ENCODE measurements around the gene PRKAR1A. TPM values are rescaled to one million over a fixed set of nuclear protein-coding genes. Genes with fewer than 3 reads are reported as not detected.
"Not testable (repeated sequence)": the region's sequence is repeated elsewhere in the genome, so short reads cannot be mapped to it uniquely, and the experiment has no call there.

PRKAR1A gene
- polyA plus RNA-seq, 1 experiment = 282 TPM

DNA sequence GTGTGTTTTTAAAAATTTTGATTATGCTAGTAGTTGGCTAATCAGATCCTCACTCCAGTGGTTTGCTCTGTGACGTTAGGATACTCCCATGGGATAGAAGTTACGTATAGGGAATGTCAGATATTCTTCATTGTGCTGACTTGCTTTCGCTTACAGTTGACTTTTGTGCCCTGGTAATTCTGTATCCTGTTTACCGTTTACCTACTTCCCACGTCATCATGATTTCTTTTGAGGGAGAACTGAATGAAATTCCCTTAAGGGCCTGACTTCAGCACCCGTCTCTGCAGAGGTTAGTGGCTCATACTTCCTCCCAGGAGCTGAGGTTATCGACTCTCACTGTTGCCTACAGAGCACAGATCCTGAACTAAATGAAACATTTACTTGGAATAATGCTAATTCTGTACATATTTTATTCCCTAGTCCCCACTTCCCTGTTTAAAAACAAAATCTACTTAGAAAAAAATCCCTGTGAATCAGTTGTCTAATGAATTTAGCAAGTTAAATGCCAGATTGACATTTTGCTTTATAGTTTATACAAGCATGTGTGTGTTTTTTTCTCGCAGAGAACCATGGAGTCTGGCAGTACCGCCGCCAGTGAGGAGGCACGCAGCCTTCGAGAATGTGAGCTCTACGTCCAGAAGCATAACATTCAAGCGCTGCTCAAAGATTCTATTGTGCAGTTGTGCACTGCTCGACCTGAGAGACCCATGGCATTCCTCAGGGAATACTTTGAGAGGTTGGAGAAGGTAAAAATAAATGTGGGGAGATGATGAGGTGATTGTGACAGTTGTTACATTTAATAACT, 2.8 kb downstream of the PRKAR1A start:
- no peak for DNase-seq (ENCODE audit: low read depth, low spot score)
- no peak for TF ChIP-seq CTCF (IDR thresholded peaks at IDR 0.05; ENCODE audit: low read depth, low read length)
- Histone ChIP-seq H3K27me3 (ENCODE audit: control insufficient read depth, insufficient read depth, low read length) (no peaks in the 10 kb centered on the region), H3K27ac (ENCODE audit: low read depth, low read length) (no peak overlapping the region), H3K4me3 (ENCODE audit: low read depth, low read length) (peak overlapping the region; percentile 97), H3K9me3 (ENCODE audit: control insufficient read depth, insufficient read depth, low read length) (0 out of 2 replicates have a peak, but pooled peaks cover 5% of the 10 kb centered on the region)
- ChIA-PET CTCF (interaction anchor here (1.2 kb wide), 1 partner anchor 51 kb away, joined by 3 read pairs; no protein-coding TSS in a partner anchor), POLR2A (no interaction called here)

DNA sequence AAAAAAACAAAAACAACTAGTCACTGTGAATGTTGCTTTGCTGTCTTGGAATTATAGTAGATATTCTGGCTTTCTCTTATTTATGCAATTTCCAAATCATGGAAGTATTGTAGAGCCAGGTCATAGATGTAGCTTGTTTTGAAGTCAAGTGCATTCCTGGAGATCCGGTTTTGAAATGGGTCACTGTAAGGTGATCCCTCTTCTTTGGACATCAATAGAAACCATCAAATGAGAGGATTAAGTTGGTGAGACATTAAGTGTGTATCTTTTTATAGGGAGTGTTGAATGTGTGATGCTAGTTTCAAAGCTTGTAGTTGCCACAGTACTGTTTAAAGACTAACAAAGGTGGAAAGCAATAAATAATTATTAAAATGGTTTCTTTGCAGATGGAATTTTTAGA, 4.5 kb downstream of the PRKAR1A start:
- ChIA-PET CTCF (interaction anchor here (0.8 to 1.2 kb wide), 2 partner anchors 17 to 53 kb away, joined by 3 read pairs; no protein-coding TSS in a partner anchor), POLR2A (no interaction called here)
- no peak overlapping the region for H3K27ac ChIP-seq (ENCODE audit: low read depth, low read length)
- TF ChIP-seq CTCF (IDR thresholded peaks at IDR 0.05; ENCODE audit: low read depth, low read length) = no peak
- no peak for DNase-seq (ENCODE audit: low read depth, low spot score)
- 0 out of 2 replicates have a peak, but pooled peaks cover 5% of the 10 kb centered on the region for H3K9me3 ChIP-seq (ENCODE audit: control insufficient read depth, insufficient read depth, low read length)
- H3K4me3 ChIP-seq (ENCODE audit: low read depth, low read length) = no peak overlapping the region
- no peaks in the 10 kb centered on the region for H3K27me3 ChIP-seq (ENCODE audit: control insufficient read depth, insufficient read depth, low read length)

DNA sequence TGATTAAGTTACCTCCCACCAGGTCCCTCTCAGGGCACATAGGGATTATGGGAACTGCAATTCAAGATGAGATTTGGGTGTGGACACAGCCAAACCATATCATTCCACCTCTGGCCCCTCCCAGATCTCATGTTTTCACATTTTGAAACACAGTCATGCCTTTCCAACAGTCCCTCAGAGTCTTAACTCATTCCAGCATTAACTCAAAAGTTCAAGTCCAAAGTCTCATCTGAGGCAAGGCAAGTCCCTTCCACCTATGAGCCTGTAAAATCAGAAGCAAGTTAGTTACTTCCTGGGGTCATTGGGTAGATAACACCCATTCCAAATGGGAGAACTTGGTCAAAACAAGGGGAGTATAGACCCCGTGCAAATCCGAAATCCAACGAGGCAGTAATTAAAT, 5.4 kb downstream of the PRKAR1A start:
- H3K4me3 ChIP-seq (ENCODE audit: low read depth, low read length); POLR2A ChIA-PET; CTCF ChIA-PET; DNase-seq (ENCODE audit: low read depth, low spot score); H3K27ac ChIP-seq (ENCODE audit: low read depth, low read length); H3K9me3 ChIP-seq (ENCODE audit: control insufficient read depth, insufficient read depth, low read length); H3K27me3 ChIP-seq (ENCODE audit: control insufficient read depth, insufficient read depth, low read length): not testable (repeated sequence)

- 0 out of 2 replicates have a peak, but pooled peaks cover 5% of the 10 kb centered on the region for H3K9me3 ChIP-seq (ENCODE audit: control insufficient read depth, insufficient read depth, low read length)
- no peak for DNase-seq (ENCODE audit: low read depth, low spot score)
- CTCF ChIA-PET = no interaction called here
- no peak overlapping the region for H3K4me3 ChIP-seq (ENCODE audit: low read depth, low read length)
- TF ChIP-seq CTCF (IDR thresholded peaks at IDR 0.05; ENCODE audit: low read depth, low read length) = no peak
- POLR2A ChIA-PET = no interaction called here
- no peaks in the 10 kb centered on the region for H3K27me3 ChIP-seq (ENCODE audit: control insufficient read depth, insufficient read depth, low read length)
- no peak overlapping the region for H3K27ac ChIP-seq (ENCODE audit: low read depth, low read length)
These were observed 6.0 kb downstream of the PRKAR1A start for GRCh38 chr17:68518063-68518815.

- H3K9me3 ChIP-seq (ENCODE audit: control insufficient read depth, insufficient read depth, low read length); H3K27ac ChIP-seq (ENCODE audit: low read depth, low read length); DNase-seq (ENCODE audit: low read depth, low spot score); H3K4me3 ChIP-seq (ENCODE audit: low read depth, low read length); H3K27me3 ChIP-seq (ENCODE audit: control insufficient read depth, insufficient read depth, low read length); CTCF ChIA-PET; POLR2A ChIA-PET: not testable (repeated sequence)
These were observed 6.8 kb downstream of the PRKAR1A start for GRCh38 chr17:68519051-68519450.

GRCh38 chr17:68519911-68520310, 7.7 kb downstream of the PRKAR1A start:
- H3K4me3 ChIP-seq (ENCODE audit: low read depth, low read length) = no peak overlapping the region
- no peaks in the 10 kb centered on the region for H3K27me3 ChIP-seq (ENCODE audit: control insufficient read depth, insufficient read depth, low read length)
- H3K27ac ChIP-seq (ENCODE audit: low read depth, low read length) = no peak overlapping the region
- CTCF ChIA-PET = no interaction called here
- no peak for TF ChIP-seq CTCF (IDR thresholded peaks at IDR 0.05; ENCODE audit: low read depth, low read length)
- DNase-seq (ENCODE audit: low read depth, low spot score) = no peak
- H3K9me3 ChIP-seq (ENCODE audit: control insufficient read depth, insufficient read depth, low read length) = 0 out of 2 replicates have a peak, but pooled peaks cover 5% of the 10 kb centered on the region
- POLR2A ChIA-PET = no interaction called here
